ENCODE results near the gene C10orf105.

DNA sequence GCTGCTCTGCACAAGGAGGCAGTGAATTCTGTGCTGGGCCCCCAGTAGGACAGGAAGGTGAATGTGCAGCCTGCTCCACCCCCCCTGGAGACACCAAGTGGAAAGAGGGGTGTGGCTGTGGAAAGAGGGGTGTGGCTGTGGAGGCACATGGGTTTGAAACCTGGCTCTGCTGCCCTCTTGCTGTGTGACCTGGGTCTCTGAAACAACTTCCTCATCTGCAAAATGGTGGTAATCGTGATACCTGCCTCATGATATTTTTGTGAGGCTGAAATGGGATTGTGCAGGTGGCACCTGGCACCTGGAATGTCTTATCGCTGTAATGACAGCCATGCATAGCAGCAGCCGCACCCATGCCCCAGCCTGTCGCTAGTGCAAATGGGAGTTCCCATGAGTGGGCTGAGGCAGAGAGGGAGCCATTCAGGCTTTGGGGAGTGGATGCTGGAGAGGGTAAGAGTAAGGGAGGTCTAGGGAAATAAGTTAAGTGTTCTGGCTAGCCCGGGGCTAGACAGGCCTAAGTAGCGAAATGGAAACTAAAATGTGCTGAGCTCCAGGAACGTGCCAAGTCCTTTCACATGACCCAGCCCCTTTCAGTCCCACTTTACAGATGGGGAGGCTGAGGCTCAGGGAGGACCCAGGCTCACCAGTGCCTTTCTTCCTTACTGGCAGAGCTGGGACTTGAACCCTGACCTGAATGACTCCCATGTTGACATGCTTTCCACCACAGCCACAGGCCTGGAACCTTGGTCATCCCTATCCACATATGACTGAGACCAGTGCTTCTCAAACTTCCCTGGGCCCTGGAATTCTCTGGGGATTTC is 35.0 kb downstream of the C10orf105 start:
- TF ChIP-seq GATA2 (IDR thresholded peaks at IDR 0.05; ENCODE audit: low read depth, low read length) (no peak), GATA3 (IDR thresholded peaks at IDR 0.05; ENCODE audit: low read depth, low read length) (no peak)
